Measurements from ENCODE around the gene SUN1. TPM values are rescaled to one million over a fixed set of nuclear protein-coding genes. Genes with fewer than 3 reads are reported as not detected.

SUN1 gene
- total RNA-seq, 1 donor, result 73.4 TPM

Other genes with a start within 250 kb of the SUN1 start
- 30.0 and 32.8 TPM in 2 replicates for gene DNAAF5, start 105.8 kb upstream of the SUN1 start, total RNA-seq
- 16.4 and 23.8 TPM in 2 replicates for gene PRKAR1B, start 105.2 kb upstream of the SUN1 start, total RNA-seq
- 15.1 and 22.5 TPM in 2 replicates for gene GET4, start 44.1 kb downstream of the SUN1 start, total RNA-seq
- gene ADAP1, start 122.2 kb downstream of the SUN1 start, total RNA-seq, result 1.3 and 2.3 TPM in 2 replicates
- 7.4 and 8.2 TPM in 2 replicates for gene COX19, start 143.1 kb downstream of the SUN1 start, total RNA-seq
- under 0.01 TPM in 1 of 2 replicates, not detected in the other for gene CYP2W1, start 150.7 kb downstream of the SUN1 start, total RNA-seq
- under 0.01 TPM in 1 of 2 replicates, not detected in the other for gene GPR146, start 212.1 kb downstream of the SUN1 start, total RNA-seq